ENCODE data around the gene TMEM270.
"Not testable (repeated sequence)": the region's sequence is repeated elsewhere in the genome, so short reads cannot be mapped to it uniquely, and the experiment has no call there.

TMEM270 gene

DNA sequence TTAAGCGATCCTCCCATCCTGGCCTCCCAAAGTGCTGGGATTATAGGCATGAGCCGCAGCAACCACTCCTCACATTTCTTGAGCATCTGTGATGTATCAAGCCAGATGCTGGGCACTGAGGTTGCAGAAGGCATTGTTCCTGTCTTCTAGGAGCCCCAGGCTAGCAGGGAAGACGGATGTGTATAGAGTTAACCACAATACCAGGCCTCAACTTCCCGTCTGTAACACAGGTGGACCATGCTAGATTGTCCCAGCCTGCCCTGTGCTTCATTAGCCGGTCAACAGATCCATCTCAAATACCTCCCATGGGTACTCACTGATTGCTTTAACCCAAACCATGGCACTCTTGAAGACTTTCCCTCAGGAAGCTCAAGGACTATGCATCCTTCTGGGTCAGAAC is 32.0 kb upstream of the TMEM270 start:
- no peak for TF ChIP-seq GATA1 (IDR thresholded peaks at IDR 0.05; ENCODE audit: low read depth, low read length)
- no peak for TF ChIP-seq POLR2A (IDR thresholded peaks at IDR 0.05; ENCODE audit: low read length)
- no peak for DNase-seq

DNA sequence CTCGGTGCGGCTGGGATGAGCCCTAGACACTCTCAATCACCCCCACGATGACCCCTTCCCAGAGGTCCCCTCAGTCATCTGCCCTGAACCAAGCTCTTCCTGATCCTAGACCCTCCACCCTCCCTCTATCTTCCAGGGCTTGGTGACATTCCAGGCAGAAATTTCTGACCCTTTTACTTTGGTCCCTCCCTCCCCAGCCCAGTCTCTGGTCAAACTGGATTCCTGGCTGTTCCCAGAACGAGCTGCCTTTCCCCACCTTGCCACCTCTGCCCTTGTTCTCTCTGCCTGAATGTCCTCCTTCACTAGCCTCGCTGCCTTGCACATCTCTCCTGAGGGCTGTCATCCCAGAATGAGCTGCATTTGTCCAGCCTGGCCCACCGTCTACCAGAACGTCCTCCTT is 31.5 kb upstream of the TMEM270 start:
- no peak for TF ChIP-seq GATA1 (IDR thresholded peaks at IDR 0.05; ENCODE audit: low read depth, low read length)
- no peak for TF ChIP-seq POLR2A (IDR thresholded peaks at IDR 0.05; ENCODE audit: low read length)
- no peak for DNase-seq

DNA sequence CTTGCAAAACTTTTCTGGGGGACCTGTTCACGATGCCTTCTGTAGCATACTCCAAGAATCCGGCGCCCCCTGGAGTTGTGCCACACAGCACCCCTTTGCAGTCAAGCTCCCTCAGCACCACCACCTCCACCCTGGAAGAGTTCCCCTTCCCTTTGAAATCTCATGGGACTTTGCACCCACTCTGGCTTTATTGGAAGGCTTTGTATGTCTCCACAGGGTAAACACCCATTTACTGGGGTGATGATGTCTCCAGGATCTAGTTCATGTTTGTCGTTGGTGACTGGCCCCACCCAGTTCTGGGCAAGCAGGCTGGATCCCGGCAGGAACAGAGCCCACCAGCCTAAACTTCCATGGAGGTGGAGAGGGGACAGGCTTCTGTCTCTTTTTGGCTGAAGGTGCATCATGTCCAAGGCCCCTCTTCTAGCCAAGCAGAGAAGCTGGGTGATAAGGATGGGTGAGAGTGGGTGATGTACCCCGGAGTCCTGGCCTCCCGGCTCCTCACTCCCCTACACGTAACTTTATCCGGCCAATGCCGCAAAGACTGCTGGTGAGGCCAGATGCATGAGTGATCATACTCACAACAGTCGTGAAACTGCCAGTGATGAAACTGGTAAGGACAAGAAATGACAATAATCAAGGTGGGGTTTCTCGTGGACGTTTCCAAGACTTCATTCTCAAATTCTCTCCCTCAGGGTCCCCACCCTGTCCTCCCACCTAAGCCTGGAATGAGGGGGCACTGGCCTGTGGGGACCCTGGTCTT is 30.9 kb upstream of the TMEM270 start:
- TF ChIP-seq GATA1 (IDR thresholded peaks at IDR 0.05; ENCODE audit: low read depth, low read length), result no peak
- no peak for TF ChIP-seq POLR2A (IDR thresholded peaks at IDR 0.05; ENCODE audit: low read length)
- DNase-seq, result no peak

DNA sequence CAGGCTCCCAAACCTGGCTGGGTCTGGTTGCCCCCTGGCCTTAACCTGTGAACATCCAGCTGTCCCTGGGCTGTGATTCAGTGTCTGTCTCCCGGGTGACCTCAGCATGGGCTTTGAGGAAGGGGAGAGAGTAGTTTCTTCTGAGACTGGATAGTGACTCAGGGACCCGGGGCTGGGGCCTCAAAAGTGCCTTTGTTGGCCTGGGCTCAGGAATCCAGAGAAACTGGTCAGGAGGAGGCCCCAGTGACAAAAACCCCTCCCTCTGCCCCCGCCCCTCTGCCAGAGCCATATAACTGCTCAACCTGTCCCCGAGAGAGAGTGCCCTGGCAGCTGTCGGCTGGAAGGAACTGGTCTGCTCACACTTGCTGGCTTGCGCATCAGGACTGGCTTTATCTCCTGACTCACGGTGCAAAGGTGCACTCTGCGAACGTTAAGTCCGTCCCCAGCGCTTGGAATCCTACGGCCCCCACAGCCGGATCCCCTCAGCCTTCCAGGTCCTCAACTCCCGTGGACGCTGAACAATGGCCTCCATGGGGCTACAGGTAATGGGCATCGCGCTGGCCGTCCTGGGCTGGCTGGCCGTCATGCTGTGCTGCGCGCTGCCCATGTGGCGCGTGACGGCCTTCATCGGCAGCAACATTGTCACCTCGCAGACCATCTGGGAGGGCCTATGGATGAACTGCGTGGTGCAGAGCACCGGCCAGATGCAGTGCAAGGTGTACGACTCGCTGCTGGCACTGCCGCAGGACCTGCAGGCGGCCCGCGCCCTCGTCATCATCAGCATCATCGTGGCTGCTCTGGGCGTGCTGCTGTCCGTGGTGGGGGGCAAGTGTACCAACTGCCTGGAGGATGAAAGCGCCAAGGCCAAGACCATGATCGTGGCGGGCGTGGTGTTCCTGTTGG is 30.0 kb upstream of the TMEM270 start, which contains the start of gene CLDN4:
CLDN4 (plus strand) TSS at position 316 of the 903 bp plus-strand sequence; CDS start at position 522, 206 bp downstream.
- TF ChIP-seq POLR2A (IDR thresholded peaks at IDR 0.05; ENCODE audit: low read length) (no peak), GATA1 (IDR thresholded peaks at IDR 0.05; ENCODE audit: low read depth, low read length) (no peak)
- DNase-seq, result no peak

DNA sequence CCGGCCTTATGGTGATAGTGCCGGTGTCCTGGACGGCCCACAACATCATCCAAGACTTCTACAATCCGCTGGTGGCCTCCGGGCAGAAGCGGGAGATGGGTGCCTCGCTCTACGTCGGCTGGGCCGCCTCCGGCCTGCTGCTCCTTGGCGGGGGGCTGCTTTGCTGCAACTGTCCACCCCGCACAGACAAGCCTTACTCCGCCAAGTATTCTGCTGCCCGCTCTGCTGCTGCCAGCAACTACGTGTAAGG is 29.4 kb upstream of the TMEM270 start:
- TF ChIP-seq GATA1 (IDR thresholded peaks at IDR 0.05; ENCODE audit: low read depth, low read length), result no peak
- TF ChIP-seq POLR2A (IDR thresholded peaks at IDR 0.05; ENCODE audit: low read length), result no peak
- no peak for DNase-seq

DNA sequence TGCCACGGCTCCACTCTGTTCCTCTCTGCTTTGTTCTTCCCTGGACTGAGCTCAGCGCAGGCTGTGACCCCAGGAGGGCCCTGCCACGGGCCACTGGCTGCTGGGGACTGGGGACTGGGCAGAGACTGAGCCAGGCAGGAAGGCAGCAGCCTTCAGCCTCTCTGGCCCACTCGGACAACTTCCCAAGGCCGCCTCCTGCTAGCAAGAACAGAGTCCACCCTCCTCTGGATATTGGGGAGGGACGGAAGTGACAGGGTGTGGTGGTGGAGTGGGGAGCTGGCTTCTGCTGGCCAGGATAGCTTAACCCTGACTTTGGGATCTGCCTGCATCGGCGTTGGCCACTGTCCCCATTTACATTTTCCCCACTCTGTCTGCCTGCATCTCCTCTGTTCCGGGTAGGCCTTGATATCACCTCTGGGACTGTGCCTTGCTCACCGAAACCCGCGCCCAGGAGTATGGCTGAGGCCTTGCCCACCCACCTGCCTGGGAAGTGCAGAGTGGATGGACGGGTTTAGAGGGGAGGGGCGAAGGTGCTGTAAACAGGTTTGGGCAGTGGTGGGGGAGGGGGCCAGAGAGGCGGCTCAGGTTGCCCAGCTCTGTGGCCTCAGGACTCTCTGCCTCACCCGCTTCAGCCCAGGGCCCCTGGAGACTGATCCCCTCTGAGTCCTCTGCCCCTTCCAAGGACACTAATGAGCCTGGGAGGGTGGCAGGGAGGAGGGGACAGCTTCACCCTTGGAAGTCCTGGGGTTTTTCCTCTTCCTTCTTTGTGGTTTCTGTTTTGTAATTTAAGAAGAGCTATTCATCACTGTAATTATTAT is 28.9 kb upstream of the TMEM270 start:
- no peak for TF ChIP-seq POLR2A (IDR thresholded peaks at IDR 0.05; ENCODE audit: low read length)
- TF ChIP-seq GATA1 (IDR thresholded peaks at IDR 0.05; ENCODE audit: low read depth, low read length), result no peak
- DNase-seq, result no peak

DNA sequence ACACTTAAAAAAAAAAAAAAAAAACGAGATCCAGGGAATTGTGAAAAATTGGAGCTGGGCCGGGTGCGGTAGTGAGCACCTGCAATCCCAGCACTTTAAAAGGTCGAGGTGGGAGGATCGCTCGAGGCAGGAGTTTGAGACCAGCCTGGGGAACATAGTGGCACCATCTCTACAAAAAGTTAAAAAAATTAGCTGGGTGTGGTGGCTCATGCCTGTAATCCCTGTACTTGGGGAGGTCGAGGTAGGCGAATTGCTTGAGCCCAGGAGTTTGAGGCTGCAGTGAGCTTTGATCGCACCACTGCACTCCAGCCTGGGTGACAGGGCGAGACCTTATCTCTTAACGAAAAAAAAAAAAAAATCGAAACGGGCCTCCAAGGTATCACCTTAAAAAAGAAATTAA is 28.2 kb upstream of the TMEM270 start:
- no peak for DNase-seq
- TF ChIP-seq POLR2A (IDR thresholded peaks at IDR 0.05; ENCODE audit: low read length), result no peak
- TF ChIP-seq GATA1 (IDR thresholded peaks at IDR 0.05; ENCODE audit: low read depth, low read length), result no peak

DNA sequence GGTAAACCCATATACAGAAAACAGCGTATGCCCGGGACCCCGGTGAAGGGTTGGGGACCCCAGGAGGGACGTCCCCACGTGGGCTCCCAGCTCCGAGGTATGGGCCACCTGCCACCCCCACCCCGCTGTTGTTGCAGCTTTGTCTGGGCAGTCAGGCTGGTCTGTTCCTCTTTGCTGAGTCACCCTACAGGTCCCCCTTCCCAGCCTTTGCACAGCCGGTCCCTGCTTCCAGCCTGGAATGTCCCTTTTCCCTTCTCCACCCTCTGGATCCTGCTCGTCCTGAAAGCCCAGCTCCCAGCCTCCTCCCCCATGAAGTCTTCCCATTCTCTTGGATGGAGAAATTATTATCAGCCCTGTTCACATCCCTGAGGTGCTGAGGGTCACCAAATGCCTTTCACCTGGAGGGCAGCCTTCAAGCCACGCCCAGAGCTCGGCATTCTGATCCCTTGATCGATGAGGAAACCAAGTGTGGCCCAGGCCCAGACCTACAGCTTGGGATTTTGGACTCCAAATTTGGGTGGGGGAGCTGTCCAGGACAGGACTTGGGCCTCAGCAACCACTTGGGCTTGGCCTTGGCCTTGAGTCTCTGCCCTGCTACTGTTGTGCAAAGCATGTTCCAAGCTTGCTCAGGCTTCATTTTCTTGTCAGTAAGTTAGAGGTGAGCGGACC is 27.6 kb upstream of the TMEM270 start:
- TF ChIP-seq GATA1 (IDR thresholded peaks at IDR 0.05; ENCODE audit: low read depth, low read length) (no peak), POLR2A (IDR thresholded peaks at IDR 0.05; ENCODE audit: low read length) (no peak)

DNA sequence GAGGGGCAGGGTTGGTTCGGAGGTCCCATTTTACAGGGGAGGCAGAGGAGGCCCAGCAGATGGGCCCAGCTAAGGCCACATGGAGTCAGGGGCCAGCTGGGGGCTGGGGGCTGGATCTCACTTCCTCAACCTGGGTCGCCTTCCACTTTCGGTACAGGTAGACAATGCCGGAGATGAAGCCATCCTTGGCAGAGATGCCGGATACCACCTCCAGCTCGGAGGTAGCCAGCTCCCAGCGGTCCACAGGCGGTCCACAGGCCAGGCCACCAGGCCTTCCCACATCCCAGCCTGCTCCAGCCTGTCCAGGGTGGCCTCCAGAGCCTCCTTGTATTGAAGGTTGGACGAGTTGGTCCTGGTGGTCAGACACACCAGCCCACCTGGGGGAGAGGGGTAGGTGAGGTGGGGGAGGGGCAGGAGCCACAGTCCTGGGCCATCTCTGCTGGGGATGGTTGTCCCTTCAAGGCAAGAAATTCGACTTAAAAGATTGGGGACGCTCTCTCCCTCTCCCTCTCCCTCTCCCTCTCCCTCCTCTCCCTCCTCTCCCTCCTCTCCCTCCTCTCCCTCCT is 26.2 kb upstream of the TMEM270 start:
- no peak for TF ChIP-seq POLR2A (IDR thresholded peaks at IDR 0.05; ENCODE audit: low read length)
- no peak for TF ChIP-seq GATA1 (IDR thresholded peaks at IDR 0.05; ENCODE audit: low read depth, low read length)

More for the DNA sequence above, 27.6 kb upstream of the TMEM270 start:
- no peak for DNase-seq

DNA sequence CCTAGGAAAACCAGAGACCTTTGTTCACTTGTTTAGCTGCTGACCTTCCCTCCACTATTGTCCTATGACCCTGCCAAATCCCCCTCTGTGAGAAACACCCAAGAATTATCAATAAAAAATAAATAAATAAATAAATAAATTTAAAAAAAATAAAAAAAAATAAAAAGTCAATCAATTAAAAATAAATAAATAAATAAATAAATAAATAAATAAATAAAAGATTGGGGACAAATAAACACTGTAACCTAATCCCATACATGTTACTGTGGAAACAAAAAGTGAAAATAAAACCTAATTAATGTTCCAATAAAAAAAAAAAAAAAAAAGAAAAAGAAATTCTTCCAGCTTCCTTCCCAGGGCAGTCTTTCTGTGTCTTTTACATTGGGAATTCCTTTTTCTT is 23.8 kb upstream of the TMEM270 start:
- DNase-seq, result not testable (repeated sequence)

More for the DNA sequence above, 26.2 kb upstream of the TMEM270 start:
- DNase-seq, result no peak

DNA sequence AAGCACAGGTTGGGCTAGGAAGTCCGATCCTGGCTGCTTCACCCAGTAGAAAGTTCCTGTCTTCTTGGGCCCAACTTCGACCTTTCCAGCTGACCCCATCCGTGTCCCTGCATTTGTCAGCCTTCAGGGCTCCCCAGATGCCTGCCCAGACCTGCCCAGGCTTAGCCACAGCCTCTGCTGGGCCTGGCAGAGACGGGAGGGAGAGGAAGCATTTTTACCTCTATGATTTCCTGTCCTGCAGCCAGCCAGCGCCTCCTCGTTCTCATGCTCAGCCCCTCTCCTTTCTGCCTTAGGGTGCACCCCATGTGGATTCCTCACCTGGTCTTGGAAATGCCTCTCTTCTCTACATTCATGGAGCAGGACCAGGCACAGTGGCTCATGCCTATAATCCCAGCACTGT is 22.3 kb upstream of the TMEM270 start:
- no peak for TF ChIP-seq GATA1 (IDR thresholded peaks at IDR 0.05; ENCODE audit: low read depth, low read length)
- TF ChIP-seq POLR2A (IDR thresholded peaks at IDR 0.05; ENCODE audit: low read length), result no peak
- no peak for DNase-seq

DNA sequence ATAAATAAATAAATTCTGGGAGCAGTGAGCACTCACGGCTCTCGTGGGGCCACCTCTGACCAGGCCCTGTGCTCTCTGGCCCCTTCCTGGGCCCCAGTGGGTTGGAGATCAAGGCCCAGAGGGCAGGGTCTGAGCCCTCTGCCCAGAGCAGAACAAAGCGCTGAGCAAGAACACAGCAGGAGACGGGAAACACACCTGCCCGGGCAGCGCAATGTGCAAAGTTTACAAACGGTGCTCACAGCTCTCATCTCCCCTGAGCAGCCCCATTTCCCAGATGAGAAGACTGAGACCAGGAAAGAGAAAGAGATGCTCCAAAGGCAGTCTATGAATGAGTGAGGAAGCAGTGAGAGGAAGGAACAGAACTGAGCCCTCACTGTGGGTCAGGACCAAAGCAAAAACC is 21.7 kb upstream of the TMEM270 start:
- TF ChIP-seq GATA1 (IDR thresholded peaks at IDR 0.05; ENCODE audit: low read depth, low read length) (no peak), POLR2A (IDR thresholded peaks at IDR 0.05; ENCODE audit: low read length) (no peak)
- no peak for DNase-seq

Data from erythroblast (primary cell).